GM23338 (cell line): ENCODE data around the gene LCNL1. TPM values are rescaled to one million over a fixed set of nuclear protein-coding genes. Genes with fewer than 3 reads are reported as not detected.
A peak's percentile ranks its signal among the peaks of the same experiment; 100 is the strongest.

Source experiments
- ATAC-seq: fragments of 200-7000 bp; cut with Tn5 transposase; 3 replicates; pipeline ENCODE4 v1.9.1; 2020
- DNase-seq: peaks from one replicate; pipeline ENCODE4 v3.0.0-alpha.2; 2015; ENCODE audit warnings: low spot score
- H2AFZ ChIP-seq: fragments of 200-600 bp; sonication (generic); 2 replicates; pipeline ENCODE4 v1.8.0; 2016; ENCODE audit warnings: antibody characterized with exemption, mild to moderate bottlenecking, moderate library complexity
- H3F3A ChIP-seq: fragments of 200-600 bp; sonication (generic); replicated peaks from 2 replicates; pipeline ENCODE4 v1.8.0; 2017; ENCODE audit warnings: antibody characterized with exemption, mixed run types, low read depth
- H3K27ac ChIP-seq: fragments of 200-600 bp; sonication (generic); 2 replicates; pipeline ENCODE4 v1.6.1; 2016; ENCODE audit warnings: low read depth
- H3K27me3 ChIP-seq: fragments of 200-600 bp; sonication (generic); 2 replicates; pipeline ENCODE4 v1.8.0; 2016; ENCODE audit warnings: mild to moderate bottlenecking, mixed run types, moderate library complexity; ENCODE audit not compliant: insufficient read depth
- H3K36me3 ChIP-seq: fragments of 200-600 bp; sonication (generic); 2 replicates; pipeline ENCODE4 v1.8.0; 2016; ENCODE audit warnings: mild to moderate bottlenecking; ENCODE audit not compliant: insufficient read depth
- H3K4me1 ChIP-seq: fragments of 200-600 bp; sonication (generic); 2 replicates; pipeline ENCODE4 v1.8.0; 2016; ENCODE audit warnings: mild to moderate bottlenecking, moderate library complexity; ENCODE audit not compliant: insufficient read depth
- H3K4me2 ChIP-seq: fragments of 200-600 bp; sonication (generic); 2 replicates; pipeline ENCODE4 v1.7.1; 2017; ENCODE audit warnings: mixed run types
- H3K4me3 ChIP-seq: fragments of 200-600 bp; sonication (generic); 2 replicates; pipeline ENCODE4 v1.6.1; 2016; ENCODE audit warnings: mixed run types
- H3K79me2 ChIP-seq: fragments of 200-600 bp; sonication (generic); replicated peaks from 2 replicates; pipeline ENCODE4 v1.8.0; 2017; ENCODE audit warnings: mild to moderate bottlenecking; ENCODE audit not compliant: insufficient read depth
- H3K9me2 ChIP-seq: fragments of 200-600 bp; sonication (generic); 2 replicates; pipeline ENCODE4 v1.8.0; 2017; ENCODE audit not compliant: insufficient read depth
- H4K20me1 ChIP-seq: fragments of 200-600 bp; sonication (generic); replicated peaks from 2 replicates; pipeline ENCODE4 v1.8.0; 2017; ENCODE audit warnings: mild to moderate bottlenecking; ENCODE audit not compliant: insufficient read depth
- H3K27ac Mint-ChIP-seq: 2 replicates; pipeline ENCODE4 v1.8.0; 2020; ENCODE audit warnings: inconsistent platforms, mild to moderate bottlenecking, moderate library complexity, mixed read lengths
- H3K27me3 Mint-ChIP-seq: 3 replicates; pipeline ENCODE4 v1.8.0; 2022; ENCODE audit warnings: low read depth, mild to moderate bottlenecking, moderate library complexity, mixed read lengths, inconsistent platforms; ENCODE audit not compliant: insufficient read depth, poor library complexity
- H3K36me3 Mint-ChIP-seq: 3 replicates; pipeline ENCODE4 v1.8.0; 2021; ENCODE audit warnings: low read depth, mild to moderate bottlenecking, inconsistent platforms, moderate library complexity, mixed read lengths
- H3K4me1 Mint-ChIP-seq: 3 replicates; pipeline ENCODE4 v1.8.0; 2020; ENCODE audit warnings: mild to moderate bottlenecking, inconsistent platforms, mixed read lengths
- H3K4me3 Mint-ChIP-seq: 3 replicates; pipeline ENCODE4 v1.8.0; 2021; ENCODE audit warnings: moderate library complexity, mild to moderate bottlenecking, inconsistent platforms, mixed read lengths
- H3K9me3 Mint-ChIP-seq: 3 replicates; pipeline ENCODE4 v1.8.0; 2020; ENCODE audit warnings: moderate library complexity, mild to moderate bottlenecking, inconsistent platforms, mixed read lengths
- CREB1 ChIP-seq: fragments of 250-450 bp; sonication (Bioruptor Pico); IDR thresholded peaks from 2 replicates; pipeline ENCODE4 v1.5.0; 2020; ENCODE audit warnings: low read depth, mild to moderate bottlenecking, moderate library complexity
- EZH2 ChIP-seq: fragments of 200-600 bp; sonication (generic); IDR thresholded peaks from one replicate; pipeline ENCODE4 v1.8.0; 2017; ENCODE audit warnings: antibody characterized with exemption, mild to moderate bottlenecking, low read depth; ENCODE audit not compliant: unreplicated experiment
- EZH2phosphoT487 ChIP-seq: fragments of 200-600 bp; sonication (generic); IDR thresholded peaks from one replicate; pipeline ENCODE4 v1.8.1; 2018; ENCODE audit warnings: antibody characterized with exemption; ENCODE audit not compliant: unreplicated experiment
- POLR2AphosphoS5 ChIP-seq: IDR thresholded peaks from 2 replicates; pipeline ENCODE4 v1.6.1; 2016; ENCODE audit warnings: antibody characterized with exemption, low read depth
- STAT1 ChIP-seq: IDR thresholded peaks from one replicate; pipeline ENCODE4 v1.6.1; 2016; ENCODE audit warnings: antibody characterized with exemption; ENCODE audit not compliant: unreplicated experiment
- ZNF114 ChIP-seq: fragments of 250-450 bp; sonication (Bioruptor Pico); IDR thresholded peaks from 2 replicates; pipeline ENCODE4 v1.5.0; 2020; ENCODE audit warnings: mild to moderate bottlenecking, moderate library complexity
- ZNF331 ChIP-seq: fragments of 250-450 bp; sonication (Bioruptor Pico); IDR thresholded peaks from 2 replicates; pipeline ENCODE4 v1.5.0; 2020; ENCODE audit warnings: low read depth, mild to moderate bottlenecking, moderate library complexity
- polyA plus RNA-seq: library from polyadenylated mRNA; unstranded; fragments of >200 nt; fragmentation: Nextera tagmentation; extraction: Ambion mirVana; gene quantifications from 2 replicates; pipeline ENCODE4 v1.2.1, GENCODE V29; 2016
- total RNA-seq: library from RNA; depleted of rRNA; stranded (reverse); fragments of >200 nt; shearing (Covaris generic); gene quantifications from 2 replicates; pipeline ENCODE4 v1.2.3, GENCODE V29; 2014
- TF ChIP-seq, protein P1 (sequence below): IDR thresholded peaks from one replicate; pipeline ENCODE4 v1.6.1; 2018; ENCODE audit warnings: antibody characterized with exemption; ENCODE audit not compliant: unreplicated experiment
- TF ChIP-seq, protein P2 (sequence below), 2 experiments: fragments of 200-600 bp in 1 of 2; sonication (generic) in 1 of 2; conservative IDR thresholded peaks; 2 replicates each; pipeline versions ENCODE4 v1.5.1 to v1.6.1; 2016 to 2017; ENCODE audit warnings: antibody characterized with exemption in 2 of 2, low read depth in 2 of 2, mild to moderate bottlenecking in 2 of 2, moderate library complexity in 1 of 2
- TF ChIP-seq, protein P3 (sequence below): fragments of 250-450 bp; sonication (Bioruptor Pico); IDR thresholded peaks from 2 replicates; pipeline ENCODE4 v1.5.0; 2020; ENCODE audit warnings: mild to moderate bottlenecking, moderate library complexity

The LCNL1 gene
- total and polyA plus RNA-seq, 2 experiments from 2014 or later: 0.11 TPM; not detected in 1

DNA sequence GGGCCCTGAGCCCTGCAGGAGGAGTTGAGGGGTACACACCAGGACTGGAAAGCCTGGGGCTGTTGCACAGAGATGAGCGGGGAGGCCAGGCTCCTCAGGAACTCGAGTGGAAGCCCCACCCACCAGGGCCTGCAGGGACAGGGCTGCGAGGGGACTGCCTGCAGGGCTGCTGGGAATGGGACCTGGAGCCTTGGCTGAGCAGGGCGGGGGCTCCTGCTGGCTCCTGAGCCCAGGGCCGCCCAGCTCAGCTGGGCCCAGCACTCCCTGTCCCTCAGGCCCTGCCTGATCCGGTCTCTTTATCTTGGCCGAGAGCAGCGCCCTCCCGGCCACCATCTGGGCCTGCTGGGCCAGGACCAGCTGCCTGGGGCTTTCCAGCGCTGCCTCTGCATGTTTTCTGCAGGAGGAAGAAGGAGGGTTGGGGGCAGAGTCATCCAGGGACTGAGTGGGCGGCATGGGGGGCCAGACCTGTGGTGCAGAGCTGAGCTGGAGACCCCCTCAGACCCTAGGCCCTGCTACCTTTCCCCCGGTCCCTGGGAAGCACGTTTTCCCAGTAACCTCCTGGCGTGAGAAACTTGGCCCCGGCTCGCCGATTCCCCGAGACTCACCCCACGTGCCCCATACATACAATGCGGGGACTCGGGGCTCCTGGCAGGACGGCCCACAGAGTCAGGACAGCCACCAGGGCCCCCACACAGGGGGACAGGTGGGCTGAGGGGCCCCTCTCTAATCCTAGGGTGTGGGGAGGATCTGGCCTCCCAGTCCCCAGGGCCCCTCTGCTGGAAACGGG lies 21.3 kb upstream of the LCNL1 start:
- DNase-seq (no peak), ATAC-seq (peak; percentile 20)
- Mint-ChIP-seq H3K27ac (no peak overlapping the region), H3K36me3 (no peaks in the 10 kb centered on the region; the same call in 2 of the 3 replicates), H3K27me3 (peaks cover 7% of the 10 kb centered on the region), H3K9me3 (peaks cover 4% of the 10 kb centered on the region; the same call in 2 of the 3 replicates), H3K4me1 (peaks cover 9% of the 10 kb centered on the region), H3K4me3 (no peak overlapping the region)
- no peak overlapping the region for H2AFZ ChIP-seq
- 0 out of 2 replicates have a peak, but pooled peaks cover 3% of the 10 kb centered on the region for H3K9me2 ChIP-seq
- no peaks in the 10 kb centered on the region for H3K36me3 ChIP-seq
- no peaks in the 10 kb centered on the region for H3K27me3 ChIP-seq
- TF ChIP-seq ZNF114 (CRISPR knock-in tag) (no peak), POLR2AphosphoS5 (no peak), EZH2phosphoT487 (no peak), CREB1 (CRISPR knock-in tag) (no peak), ZNF331 (no peak), STAT1 (no peak), EZH2 (no peak)
- TF ChIP-seq, protein P1, sequence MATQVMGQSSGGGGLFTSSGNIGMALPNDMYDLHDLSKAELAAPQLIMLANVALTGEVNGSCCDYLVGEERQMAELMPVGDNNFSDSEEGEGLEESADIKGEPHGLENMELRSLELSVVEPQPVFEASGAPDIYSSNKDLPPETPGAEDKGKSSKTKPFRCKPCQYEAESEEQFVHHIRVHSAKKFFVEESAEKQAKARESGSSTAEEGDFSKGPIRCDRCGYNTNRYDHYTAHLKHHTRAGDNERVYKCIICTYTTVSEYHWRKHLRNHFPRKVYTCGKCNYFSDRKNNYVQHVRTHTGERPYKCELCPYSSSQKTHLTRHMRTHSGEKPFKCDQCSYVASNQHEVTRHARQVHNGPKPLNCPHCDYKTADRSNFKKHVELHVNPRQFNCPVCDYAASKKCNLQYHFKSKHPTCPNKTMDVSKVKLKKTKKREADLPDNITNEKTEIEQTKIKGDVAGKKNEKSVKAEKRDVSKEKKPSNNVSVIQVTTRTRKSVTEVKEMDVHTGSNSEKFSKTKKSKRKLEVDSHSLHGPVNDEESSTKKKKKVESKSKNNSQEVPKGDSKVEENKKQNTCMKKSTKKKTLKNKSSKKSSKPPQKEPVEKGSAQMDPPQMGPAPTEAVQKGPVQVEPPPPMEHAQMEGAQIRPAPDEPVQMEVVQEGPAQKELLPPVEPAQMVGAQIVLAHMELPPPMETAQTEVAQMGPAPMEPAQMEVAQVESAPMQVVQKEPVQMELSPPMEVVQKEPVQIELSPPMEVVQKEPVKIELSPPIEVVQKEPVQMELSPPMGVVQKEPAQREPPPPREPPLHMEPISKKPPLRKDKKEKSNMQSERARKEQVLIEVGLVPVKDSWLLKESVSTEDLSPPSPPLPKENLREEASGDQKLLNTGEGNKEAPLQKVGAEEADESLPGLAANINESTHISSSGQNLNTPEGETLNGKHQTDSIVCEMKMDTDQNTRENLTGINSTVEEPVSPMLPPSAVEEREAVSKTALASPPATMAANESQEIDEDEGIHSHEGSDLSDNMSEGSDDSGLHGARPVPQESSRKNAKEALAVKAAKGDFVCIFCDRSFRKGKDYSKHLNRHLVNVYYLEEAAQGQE: no peak
- TF ChIP-seq, protein P2, sequence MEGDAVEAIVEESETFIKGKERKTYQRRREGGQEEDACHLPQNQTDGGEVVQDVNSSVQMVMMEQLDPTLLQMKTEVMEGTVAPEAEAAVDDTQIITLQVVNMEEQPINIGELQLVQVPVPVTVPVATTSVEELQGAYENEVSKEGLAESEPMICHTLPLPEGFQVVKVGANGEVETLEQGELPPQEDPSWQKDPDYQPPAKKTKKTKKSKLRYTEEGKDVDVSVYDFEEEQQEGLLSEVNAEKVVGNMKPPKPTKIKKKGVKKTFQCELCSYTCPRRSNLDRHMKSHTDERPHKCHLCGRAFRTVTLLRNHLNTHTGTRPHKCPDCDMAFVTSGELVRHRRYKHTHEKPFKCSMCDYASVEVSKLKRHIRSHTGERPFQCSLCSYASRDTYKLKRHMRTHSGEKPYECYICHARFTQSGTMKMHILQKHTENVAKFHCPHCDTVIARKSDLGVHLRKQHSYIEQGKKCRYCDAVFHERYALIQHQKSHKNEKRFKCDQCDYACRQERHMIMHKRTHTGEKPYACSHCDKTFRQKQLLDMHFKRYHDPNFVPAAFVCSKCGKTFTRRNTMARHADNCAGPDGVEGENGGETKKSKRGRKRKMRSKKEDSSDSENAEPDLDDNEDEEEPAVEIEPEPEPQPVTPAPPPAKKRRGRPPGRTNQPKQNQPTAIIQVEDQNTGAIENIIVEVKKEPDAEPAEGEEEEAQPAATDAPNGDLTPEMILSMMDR (conservative IDR thresholded peaks at IDR 0.05; ENCODE audit: low read depth in 2 of 2): no peak
- TF ChIP-seq, protein P3, sequence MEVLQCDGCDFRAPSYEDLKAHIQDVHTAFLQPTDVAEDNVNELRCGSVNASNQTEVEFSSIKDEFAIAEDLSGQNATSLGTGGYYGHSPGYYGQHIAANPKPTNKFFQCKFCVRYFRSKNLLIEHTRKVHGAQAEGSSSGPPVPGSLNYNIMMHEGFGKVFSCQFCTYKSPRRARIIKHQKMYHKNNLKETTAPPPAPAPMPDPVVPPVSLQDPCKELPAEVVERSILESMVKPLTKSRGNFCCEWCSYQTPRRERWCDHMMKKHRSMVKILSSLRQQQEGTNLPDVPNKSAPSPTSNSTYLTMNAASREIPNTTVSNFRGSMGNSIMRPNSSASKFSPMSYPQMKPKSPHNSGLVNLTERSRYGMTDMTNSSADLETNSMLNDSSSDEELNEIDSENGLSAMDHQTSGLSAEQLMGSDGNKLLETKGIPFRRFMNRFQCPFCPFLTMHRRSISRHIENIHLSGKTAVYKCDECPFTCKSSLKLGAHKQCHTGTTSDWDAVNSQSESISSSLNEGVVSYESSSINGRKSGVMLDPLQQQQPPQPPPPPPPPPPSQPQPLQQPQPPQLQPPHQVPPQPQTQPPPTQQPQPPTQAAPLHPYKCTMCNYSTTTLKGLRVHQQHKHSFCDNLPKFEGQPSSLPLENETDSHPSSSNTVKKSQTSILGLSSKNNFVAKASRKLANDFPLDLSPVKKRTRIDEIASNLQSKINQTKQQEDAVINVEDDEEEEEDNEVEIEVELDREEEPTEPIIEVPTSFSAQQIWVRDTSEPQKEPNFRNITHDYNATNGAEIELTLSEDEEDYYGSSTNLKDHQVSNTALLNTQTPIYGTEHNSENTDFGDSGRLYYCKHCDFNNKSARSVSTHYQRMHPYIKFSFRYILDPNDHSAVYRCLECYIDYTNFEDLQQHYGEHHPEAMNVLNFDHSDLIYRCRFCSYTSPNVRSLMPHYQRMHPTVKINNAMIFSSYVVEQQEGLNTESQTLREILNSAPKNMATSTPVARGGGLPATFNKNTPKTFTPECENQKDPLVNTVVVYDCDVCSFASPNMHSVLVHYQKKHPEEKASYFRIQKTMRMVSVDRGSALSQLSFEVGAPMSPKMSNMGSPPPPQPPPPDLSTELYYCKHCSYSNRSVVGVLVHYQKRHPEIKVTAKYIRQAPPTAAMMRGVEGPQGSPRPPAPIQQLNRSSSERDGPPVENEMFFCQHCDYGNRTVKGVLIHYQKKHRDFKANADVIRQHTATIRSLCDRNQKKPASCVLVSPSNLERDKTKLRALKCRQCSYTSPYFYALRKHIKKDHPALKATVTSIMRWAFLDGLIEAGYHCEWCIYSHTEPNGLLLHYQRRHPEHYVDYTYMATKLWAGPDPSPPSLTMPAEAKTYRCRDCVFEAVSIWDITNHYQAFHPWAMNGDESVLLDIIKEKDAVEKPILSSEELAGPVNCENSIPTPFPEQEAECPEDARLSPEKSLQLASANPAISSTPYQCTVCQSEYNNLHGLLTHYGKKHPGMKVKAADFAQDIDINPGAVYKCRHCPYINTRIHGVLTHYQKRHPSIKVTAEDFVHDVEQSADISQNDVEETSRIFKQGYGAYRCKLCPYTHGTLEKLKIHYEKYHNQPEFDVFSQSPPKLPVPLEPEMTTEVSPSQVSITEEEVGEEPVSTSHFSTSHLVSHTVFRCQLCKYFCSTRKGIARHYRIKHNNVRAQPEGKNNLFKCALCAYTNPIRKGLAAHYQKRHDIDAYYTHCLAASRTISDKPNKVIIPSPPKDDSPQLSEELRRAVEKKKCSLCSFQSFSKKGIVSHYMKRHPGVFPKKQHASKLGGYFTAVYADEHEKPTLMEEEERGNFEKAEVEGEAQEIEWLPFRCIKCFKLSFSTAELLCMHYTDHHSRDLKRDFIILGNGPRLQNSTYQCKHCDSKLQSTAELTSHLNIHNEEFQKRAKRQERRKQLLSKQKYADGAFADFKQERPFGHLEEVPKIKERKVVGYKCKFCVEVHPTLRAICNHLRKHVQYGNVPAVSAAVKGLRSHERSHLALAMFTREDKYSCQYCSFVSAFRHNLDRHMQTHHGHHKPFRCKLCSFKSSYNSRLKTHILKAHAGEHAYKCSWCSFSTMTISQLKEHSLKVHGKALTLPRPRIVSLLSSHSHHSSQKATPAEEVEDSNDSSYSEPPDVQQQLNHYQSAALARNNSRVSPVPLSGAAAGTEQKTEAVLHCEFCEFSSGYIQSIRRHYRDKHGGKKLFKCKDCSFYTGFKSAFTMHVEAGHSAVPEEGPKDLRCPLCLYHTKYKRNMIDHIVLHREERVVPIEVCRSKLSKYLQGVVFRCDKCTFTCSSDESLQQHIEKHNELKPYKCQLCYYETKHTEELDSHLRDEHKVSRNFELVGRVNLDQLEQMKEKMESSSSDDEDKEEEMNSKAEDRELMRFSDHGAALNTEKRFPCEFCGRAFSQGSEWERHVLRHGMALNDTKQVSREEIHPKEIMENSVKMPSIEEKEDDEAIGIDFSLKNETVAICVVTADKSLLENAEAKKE (CRISPR knock-in tag): no peak
- H3K4me1 ChIP-seq: peaks cover 9% of the 10 kb centered on the region
- no peaks in the 10 kb centered on the region for H3F3A ChIP-seq
- no peaks in the 10 kb centered on the region for H4K20me1 ChIP-seq
- no peak overlapping the region for H3K4me3 ChIP-seq
- no peak overlapping the region for H3K4me2 ChIP-seq
- H3K27ac ChIP-seq: no peak overlapping the region
- H3K79me2 ChIP-seq: no peaks in the 10 kb centered on the region
